NOMO-1 treated with DMSO at 0.1 percent for 48 hours (cell line): ENCODE results near the gene ZNF592.

ENCODE experiments used
- DNase-seq: peaks from one replicate; lab custom pipeline; 2025; ENCODE audit not compliant: unreplicated experiment; lab: John Stamatoyannopoulos, UW

Gene ZNF592

GRCh38 chr15:84824260-84825007, 76.0 kb downstream of the ZNF592 start:
- no peak for DNase-seq

GRCh38 chr15:84826369-84826823, 78.0 kb downstream of the ZNF592 start:
- no peak for DNase-seq

GRCh38 chr15:84827246-84827645, 78.9 kb downstream of the ZNF592 start:
- no peak for DNase-seq

- DNase-seq = no peak
Measured at GRCh38 chr15:84828086-84828908, 79.9 kb downstream of the ZNF592 start.

- DNase-seq = no peak
Measured at GRCh38 chr15:84829428-84829827, 81.0 kb downstream of the ZNF592 start.

GRCh38 chr15:84830036-84830435, 81.6 kb downstream of the ZNF592 start:
- DNase-seq = no peak

GRCh38 chr15:84831028-84831427, 82.6 kb downstream of the ZNF592 start:
- DNase-seq = no peak

- no peak for DNase-seq
Measured at GRCh38 chr15:84831613-84832012, 83.2 kb downstream of the ZNF592 start.

GRCh38 chr15:84832448-84833040, 84.2 kb downstream of the ZNF592 start:
- no peak for DNase-seq

GRCh38 chr15:84833447-84834228, 85.2 kb downstream of the ZNF592 start:
- DNase-seq = no peak

- no peak for DNase-seq
Measured at GRCh38 chr15:84834229-84834955, 86.0 kb downstream of the ZNF592 start.

GRCh38 chr15:84834969-84835368, 86.6 kb downstream of the ZNF592 start:
- no peak for DNase-seq

GRCh38 chr15:84835661-84836337, 87.4 kb downstream of the ZNF592 start:
- DNase-seq = no peak

GRCh38 chr15:84836844-84837243, 88.5 kb downstream of the ZNF592 start:
- peak; percentile 44 for DNase-seq

GRCh38 chr15:84839714-84840113, 91.3 kb downstream of the ZNF592 start:
- DNase-seq = no peak

GRCh38 chr15:84840255-84840654, 91.9 kb downstream of the ZNF592 start:
- no peak for DNase-seq

GRCh38 chr15:84840741-84841429, 92.5 kb downstream of the ZNF592 start:
- no peak for DNase-seq

GRCh38 chr15:84842781-84843180, 94.4 kb downstream of the ZNF592 start:
- DNase-seq = no peak

GRCh38 chr15:84844964-84845363, 96.6 kb downstream of the ZNF592 start:
- no peak for DNase-seq
